Parathyroid adenoma (tissue), 2 donors: ENCODE measurements around the gene C3.

Source experiments
- H2AFZ ChIP-seq: fragments of 300-600 bp; sonication (generic); one replicate; pipeline ENCODE4 v1.7.0; 2017; ENCODE audit warnings: antibody characterized with exemption, mild to moderate bottlenecking
- H3K27ac ChIP-seq: fragments of 300-600 bp; sonication (generic); one replicate; pipeline ENCODE4 v1.7.0; 2017
- H3K27me3 ChIP-seq: fragments of 300-600 bp; sonication (generic); one replicate; pipeline ENCODE4 v1.7.0; 2017; ENCODE audit warnings: low read length; ENCODE audit not compliant: control insufficient read depth, insufficient read depth
- H3K36me3 ChIP-seq: fragments of 300-600 bp; sonication (generic); one replicate; pipeline ENCODE4 v1.7.0; 2017; ENCODE audit warnings: low read length; ENCODE audit not compliant: control insufficient read depth, insufficient read depth
- H3K4me1 ChIP-seq: fragments of 300-600 bp; sonication (generic); one replicate; pipeline ENCODE4 v1.7.0; 2017; ENCODE audit warnings: control low read depth
- H3K4me2 ChIP-seq: fragments of 300-600 bp; sonication (generic); one replicate; pipeline ENCODE4 v1.7.0; 2017; ENCODE audit warnings: low read length
- H3K4me3 ChIP-seq: fragments of 300-600 bp; sonication (generic); one replicate; pipeline ENCODE4 v1.7.0; 2017; ENCODE audit warnings: low read depth, low read length
- H3K79me2 ChIP-seq: fragments of 300-600 bp; sonication (generic); one replicate; pipeline ENCODE4 v1.7.0; 2017; ENCODE audit warnings: control low read depth
- H3K9ac ChIP-seq: fragments of 300-600 bp; sonication (generic); one replicate; pipeline ENCODE4 v1.7.0; 2017; ENCODE audit warnings: mild to moderate bottlenecking
- H3K9me3 ChIP-seq: fragments of 300-600 bp; sonication (generic); one replicate; pipeline ENCODE4 v1.7.0; 2017; ENCODE audit warnings: low read length; ENCODE audit not compliant: control insufficient read depth
- TF ChIP-seq, protein P1 (sequence below): fragments of 300-600 bp; sonication (generic); IDR thresholded peaks from one replicate; pipeline ENCODE4 v1.7.0; 2017; ENCODE audit warnings: antibody characterized with exemption, mild to moderate bottlenecking
- donor health status: primary hyperparathyroidism.

The C3 gene

DNA sequence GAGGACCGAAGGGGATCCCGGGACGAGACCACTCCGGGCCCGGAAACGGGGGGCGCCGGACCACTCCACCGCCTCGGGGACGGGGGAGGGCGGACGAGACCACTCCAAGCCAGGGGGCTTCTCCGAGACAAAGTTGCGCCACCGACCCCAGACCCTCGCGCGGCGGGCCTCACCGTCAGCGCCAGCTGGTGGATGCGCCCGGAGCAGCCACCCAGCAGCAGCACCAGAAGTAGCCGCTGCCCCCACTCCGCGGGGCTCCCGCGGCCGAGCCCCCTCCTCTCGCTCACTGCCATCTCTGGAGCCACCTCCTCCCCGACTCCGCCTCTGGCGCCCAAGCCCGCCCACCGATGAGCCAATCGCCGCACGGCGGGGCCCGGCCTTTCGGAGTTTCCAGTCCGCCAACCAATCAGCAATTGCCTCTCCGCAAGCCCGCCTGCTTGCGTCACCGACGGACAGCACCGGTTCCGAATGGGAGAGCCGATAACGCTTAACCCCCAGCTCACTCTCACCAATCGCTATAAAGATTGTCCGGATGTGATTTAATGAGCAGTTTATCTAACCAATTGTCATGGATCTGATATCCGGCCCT lies 16.9 kb upstream of the C3 start, which contains the start of gene GPR108:
Gene GPR108, minus strand, starts transcription at position 297 of the 589 bp plus-strand sequence. Its CDS starts 4 bp downstream, at position 293.
- Histone ChIP-seq H3K4me2 (peak within 1 kb of the TSS; percentile 98), H3K27me3 (no peaks in the 10 kb centered on the region), H3K4me3 (peak within 1 kb of the TSS; percentile 98), H2AFZ (peak within 1 kb of the TSS; percentile 87), H3K36me3 (no peaks in the 10 kb centered on the region), H3K79me2 (no peaks in the 10 kb centered on the region), H3K27ac (peak within 1 kb of the TSS; percentile 83), H3K4me1 (peaks cover 18% of the 10 kb centered on the region), H3K9me3 (no peaks in the 10 kb centered on the region), H3K9ac (peak within 1 kb of the TSS; percentile 20)
- TF ChIP-seq, protein P1, sequence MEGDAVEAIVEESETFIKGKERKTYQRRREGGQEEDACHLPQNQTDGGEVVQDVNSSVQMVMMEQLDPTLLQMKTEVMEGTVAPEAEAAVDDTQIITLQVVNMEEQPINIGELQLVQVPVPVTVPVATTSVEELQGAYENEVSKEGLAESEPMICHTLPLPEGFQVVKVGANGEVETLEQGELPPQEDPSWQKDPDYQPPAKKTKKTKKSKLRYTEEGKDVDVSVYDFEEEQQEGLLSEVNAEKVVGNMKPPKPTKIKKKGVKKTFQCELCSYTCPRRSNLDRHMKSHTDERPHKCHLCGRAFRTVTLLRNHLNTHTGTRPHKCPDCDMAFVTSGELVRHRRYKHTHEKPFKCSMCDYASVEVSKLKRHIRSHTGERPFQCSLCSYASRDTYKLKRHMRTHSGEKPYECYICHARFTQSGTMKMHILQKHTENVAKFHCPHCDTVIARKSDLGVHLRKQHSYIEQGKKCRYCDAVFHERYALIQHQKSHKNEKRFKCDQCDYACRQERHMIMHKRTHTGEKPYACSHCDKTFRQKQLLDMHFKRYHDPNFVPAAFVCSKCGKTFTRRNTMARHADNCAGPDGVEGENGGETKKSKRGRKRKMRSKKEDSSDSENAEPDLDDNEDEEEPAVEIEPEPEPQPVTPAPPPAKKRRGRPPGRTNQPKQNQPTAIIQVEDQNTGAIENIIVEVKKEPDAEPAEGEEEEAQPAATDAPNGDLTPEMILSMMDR: no peak

DNA sequence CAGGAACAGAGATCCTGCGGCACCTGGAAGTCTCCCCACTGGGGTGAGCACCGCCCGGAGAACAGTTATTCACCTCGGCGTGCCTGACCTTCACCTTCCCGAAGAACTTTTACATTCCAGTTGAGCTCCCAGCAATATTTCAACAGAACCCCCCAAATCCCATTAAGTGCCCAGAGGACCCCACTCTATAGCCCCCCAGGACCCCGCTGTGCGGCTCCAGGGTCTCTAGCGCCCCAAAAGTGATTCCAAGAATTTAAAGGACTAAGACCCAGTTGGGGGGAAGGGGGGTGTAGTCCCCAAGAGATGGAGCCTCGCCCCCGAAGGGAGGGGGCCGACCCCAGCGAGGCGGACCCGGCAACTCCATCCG lies 16.4 kb upstream of the C3 start:
- TF ChIP-seq, protein P1: no peak
- no peaks in the 10 kb centered on the region for H3K79me2 ChIP-seq
- peak overlapping the region; percentile 20 for H3K9ac ChIP-seq
- H2AFZ ChIP-seq: peak overlapping the region; percentile 61
- H3K27ac ChIP-seq: peak overlapping the region; percentile 81
- no peaks in the 10 kb centered on the region for H3K36me3 ChIP-seq
- H3K4me3 ChIP-seq: peak overlapping the region; percentile 98
- no peaks in the 10 kb centered on the region for H3K9me3 ChIP-seq
- H3K4me1 ChIP-seq: peaks cover 18% of the 10 kb centered on the region
- peak overlapping the region; percentile 98 for H3K4me2 ChIP-seq
- H3K27me3 ChIP-seq: no peaks in the 10 kb centered on the region

DNA sequence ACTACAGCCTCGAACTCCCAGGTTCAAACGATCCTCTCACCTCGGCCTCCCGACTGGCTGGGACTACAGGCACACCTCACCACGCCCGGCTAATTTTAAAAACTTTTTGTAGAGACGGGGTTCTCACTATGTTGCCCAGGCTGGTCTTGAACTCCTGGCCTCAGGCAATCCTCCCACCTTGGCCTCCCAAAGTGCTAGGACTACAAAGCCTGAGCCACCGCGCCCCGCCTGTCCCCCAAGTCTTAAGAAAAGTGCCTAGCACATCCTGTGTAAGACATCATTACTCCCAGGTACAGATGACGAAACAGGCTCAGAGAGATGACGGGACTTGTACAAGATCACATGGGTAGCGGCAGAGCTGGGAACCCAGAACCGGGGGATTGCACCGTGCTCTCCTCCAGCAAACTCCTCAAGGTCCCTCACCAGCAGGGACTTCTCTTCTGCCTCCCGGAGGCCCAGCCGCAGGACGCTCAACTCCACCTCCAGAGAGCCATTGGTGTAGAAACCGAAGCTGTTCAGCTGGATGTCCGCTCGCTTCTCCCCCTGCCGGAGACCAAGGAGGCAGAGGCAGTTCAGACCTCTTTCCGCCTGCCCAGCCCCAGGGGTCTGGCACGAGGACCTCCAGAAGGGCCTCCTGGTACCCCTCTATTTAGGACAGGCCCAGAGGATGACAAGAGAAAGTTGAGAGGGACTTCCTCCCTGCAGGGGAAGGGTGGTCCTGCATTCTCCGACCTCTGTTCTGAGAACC lies 15.9 kb upstream of the C3 start:
- H3K27me3 ChIP-seq: no peaks in the 10 kb centered on the region
- peak overlapping the region; percentile 61 for H2AFZ ChIP-seq
- no peaks in the 10 kb centered on the region for H3K9me3 ChIP-seq
- no peaks in the 10 kb centered on the region for H3K79me2 ChIP-seq
- H3K4me1 ChIP-seq: peaks cover 18% of the 10 kb centered on the region
- no peak overlapping the region for H3K9ac ChIP-seq
- H3K36me3 ChIP-seq: no peaks in the 10 kb centered on the region
- peak overlapping the region; percentile 81 for H3K27ac ChIP-seq
- H3K4me3 ChIP-seq: peak overlapping the region; percentile 98
- TF ChIP-seq, protein P1: peak; percentile 56
- peak overlapping the region; percentile 98 for H3K4me2 ChIP-seq

DNA sequence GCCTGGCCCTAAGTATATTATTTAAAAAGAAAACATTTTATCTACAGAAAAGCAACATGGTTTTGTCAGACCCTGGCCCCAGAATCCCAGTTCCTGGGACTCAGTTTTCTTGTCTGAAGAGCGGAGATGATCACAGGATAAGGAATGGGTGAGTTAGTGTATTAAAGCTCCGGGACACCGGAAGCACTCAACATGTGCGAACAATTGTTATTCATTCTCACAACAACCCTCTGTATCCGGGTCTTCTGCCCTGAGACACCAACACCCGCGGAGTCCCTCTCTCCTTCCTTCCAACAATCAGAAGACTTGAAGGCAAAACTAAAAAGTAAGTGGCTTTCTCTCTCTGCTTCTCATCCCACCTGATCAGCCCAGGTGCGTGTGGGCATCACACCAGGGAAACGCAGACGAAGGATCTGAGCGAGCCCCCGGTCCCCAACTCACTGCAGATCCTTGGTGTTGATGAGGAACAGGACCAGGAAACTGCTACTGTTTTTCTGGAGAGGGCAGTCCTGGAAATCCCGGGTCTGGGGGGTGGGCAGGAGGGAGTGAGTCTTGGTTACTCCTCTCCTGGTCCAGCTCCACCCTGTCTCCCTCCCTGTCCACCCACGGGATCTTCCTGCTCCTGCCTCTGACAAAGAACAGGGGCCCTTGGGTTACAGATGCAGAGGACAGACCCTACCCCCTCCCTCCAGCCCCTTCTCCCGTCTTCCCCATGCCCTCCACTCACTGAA lies 14.9 kb upstream of the C3 start:
- peaks cover 18% of the 10 kb centered on the region for H3K4me1 ChIP-seq
- no peaks in the 10 kb centered on the region for H3K36me3 ChIP-seq
- H3K9me3 ChIP-seq: no peaks in the 10 kb centered on the region

More for the DNA sequence above, 14.9 kb upstream of the C3 start:
- Histone ChIP-seq H2AFZ (no peak overlapping the region), H3K9ac (no peak overlapping the region), H3K4me3 (no peak overlapping the region), H3K4me2 (no peak overlapping the region), H3K79me2 (no peaks in the 10 kb centered on the region), H3K27me3 (no peaks in the 10 kb centered on the region), H3K27ac (no peak overlapping the region)
- TF ChIP-seq, protein P1: no peak
